DMS153 (cell line): ENCODE data around the gene B3GNT5.
A peak's percentile ranks its signal among the peaks of the same experiment; 100 is the strongest.

Source experiments
- DNase-seq: peaks from one replicate; lab custom pipeline; 2025; lab: John Stamatoyannopoulos, UW

Gene B3GNT5, protein sequence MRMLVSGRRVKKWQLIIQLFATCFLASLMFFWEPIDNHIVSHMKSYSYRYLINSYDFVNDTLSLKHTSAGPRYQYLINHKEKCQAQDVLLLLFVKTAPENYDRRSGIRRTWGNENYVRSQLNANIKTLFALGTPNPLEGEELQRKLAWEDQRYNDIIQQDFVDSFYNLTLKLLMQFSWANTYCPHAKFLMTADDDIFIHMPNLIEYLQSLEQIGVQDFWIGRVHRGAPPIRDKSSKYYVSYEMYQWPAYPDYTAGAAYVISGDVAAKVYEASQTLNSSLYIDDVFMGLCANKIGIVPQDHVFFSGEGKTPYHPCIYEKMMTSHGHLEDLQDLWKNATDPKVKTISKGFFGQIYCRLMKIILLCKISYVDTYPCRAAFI

DNA sequence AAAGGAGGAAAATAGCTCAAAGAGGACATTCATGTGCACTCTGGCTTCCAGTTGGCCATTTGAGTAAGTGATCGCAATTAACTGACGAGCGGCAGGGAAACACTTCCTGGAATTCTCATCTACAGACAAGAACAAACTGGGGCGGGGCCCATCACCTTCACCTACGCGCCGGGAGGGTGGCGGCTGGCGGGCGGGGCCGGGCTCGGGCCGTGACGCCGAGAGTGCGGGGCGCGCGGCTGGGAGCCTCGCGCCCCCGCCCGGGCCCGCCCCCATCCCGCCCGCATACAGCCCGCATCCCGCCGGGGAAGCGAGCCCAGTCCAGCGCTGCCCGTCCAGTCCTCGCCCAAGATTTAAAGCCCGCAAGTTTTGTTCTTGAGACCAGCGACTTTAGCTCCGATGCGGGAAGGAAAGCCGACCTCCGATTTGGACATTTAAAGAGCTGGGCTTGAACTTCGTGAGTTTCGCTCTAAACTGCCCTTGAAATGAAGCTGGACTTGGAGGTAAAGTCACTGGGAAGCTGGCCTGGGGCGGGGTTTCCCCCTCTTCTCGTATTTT lies at the start of gene B3GNT5:
Gene B3GNT5, plus strand, starts transcription at position 281 of the 555 bp plus-strand sequence. CDS start 16,546 bp downstream, outside the sequence.
- peak; percentile 82 for DNase-seq

DNA sequence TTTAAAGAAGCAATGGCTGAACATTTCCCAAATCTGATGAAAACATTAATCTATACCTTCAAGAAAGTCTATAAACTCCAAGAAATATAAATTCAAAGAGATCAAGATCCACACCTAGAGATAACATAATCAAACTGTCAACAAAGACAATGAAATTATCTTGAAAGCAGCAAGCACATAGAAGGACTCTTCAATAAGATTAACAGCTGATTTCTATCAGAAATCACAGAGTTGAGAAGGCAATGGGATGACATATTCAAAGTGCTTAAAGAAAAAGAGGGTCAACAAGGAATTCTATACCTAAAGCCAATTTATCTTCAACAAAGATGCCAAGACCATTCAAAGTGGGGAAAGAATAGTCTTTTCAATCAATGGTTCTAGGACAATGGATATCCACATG lies 49.4 kb upstream of the B3GNT5 start:
- DNase-seq: no peak

DNA sequence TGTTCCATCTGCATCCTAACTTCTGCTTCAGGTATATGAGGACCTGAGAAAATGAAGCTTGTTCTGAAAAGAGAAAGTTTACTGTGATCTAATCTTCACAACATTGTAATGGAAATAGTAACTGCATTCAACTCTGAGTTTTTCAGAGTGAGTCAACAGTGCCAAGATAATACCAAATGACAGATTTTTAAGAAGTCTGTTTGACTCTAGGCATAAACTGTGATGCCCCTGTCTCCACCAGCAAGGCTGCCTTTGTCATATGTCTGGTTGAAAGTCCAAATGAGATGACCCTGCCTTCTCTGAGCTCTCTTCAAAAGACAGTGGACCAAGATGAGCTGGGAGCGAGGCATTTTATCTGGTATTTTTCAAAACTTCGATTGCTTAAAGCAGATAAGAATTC lies 44.8 kb upstream of the B3GNT5 start:
- DNase-seq: no peak

DNA sequence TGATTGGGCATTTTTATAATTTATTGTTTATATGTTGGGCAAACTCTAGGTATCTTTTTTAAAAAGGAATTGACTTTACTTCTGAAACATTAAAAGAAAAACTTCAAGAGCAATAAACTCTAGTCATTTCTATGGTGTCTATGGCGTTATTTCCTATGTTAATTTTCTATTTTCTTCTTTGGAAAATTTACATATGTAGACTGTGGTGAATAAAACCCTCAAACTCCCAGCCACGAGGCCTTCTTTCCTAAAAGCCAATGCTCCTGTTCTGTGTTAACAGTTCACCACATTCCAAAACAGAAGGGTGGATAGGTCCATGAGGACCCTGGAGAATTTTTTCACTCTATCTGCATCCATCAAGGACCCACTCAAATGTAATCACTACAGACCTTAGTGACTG lies 44.3 kb upstream of the B3GNT5 start:
- DNase-seq: no peak

DNA sequence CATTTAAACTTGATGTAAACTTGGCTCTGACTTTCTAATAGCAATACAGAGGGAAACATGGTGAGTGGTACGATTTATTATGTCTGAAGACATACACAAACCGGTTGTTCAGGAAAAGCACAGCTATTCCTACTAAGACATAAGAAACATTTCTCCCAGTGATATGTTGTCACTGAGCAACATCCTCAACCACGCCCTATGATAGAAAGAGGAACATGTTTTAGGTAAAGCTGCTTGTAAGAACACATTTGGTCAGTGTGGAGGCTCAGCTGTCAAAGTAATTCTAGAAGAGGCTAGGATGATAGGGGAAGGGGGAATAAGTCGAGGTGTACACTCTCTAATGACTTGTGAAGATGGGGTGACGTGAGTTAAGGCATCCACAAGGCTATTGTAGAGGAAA lies 42.7 kb upstream of the B3GNT5 start:
- no peak for DNase-seq

DNA sequence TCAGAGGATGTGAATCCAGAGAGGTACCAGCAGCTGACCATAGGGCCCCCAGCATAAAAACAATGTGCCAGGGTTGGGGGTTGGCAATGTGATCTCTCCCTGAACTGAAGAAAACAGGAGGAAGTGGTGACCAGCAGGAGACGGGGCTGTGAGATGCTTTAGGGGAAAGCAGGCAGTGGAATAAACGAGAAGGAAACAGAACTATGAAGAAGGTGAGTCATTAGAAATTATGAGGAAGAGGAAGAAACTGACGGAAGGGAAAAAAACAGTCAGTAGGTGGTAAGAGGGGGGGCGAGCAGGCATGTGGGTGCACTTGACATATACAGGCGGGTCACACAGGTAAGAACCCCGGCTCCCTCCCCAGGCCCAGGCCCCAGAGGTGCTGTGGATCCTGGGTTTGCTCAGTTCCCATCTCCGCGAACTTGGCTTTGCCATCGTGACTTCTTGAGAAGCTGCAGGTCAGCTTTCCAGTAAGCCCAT lies 42.2 kb upstream of the B3GNT5 start:
- no peak for DNase-seq

DNA sequence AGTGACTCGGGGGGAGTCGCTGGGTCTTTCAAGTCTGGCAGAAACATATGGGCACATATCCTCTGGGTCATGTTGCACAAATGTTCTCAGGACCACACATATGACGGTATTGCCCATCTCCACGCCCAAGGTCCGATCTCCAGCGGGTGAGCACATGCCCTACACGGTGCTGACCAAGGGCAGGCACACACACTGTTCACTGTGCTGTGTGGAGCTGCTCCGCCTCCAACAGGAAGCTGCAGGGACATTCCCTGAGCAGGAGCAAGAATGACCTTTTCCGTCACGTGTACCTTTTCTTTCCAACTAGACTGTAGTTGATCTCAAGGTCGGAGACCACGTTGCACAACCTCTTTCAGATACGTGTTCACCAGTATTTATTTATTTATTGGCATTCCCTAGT lies 41.7 kb upstream of the B3GNT5 start:
- DNase-seq: no peak

DNA sequence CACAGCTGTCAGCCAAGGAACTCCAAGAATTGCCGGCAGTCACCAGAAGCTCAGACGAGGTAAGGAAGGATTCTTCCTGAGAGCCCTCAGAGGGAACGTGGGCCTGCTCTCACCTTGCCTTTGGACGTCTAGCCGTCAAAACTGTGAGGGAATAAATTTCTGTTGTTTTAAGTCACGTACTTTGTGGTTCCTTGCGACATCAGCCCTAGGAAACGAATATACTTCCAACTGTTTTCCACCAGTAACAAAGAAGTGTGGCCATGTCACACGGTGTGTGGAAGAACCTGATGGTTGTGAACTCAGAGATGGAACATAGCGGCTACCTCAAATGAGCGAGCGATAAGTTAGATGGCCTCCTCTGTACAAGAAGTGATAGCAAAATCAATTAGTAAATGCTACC lies 41.0 kb upstream of the B3GNT5 start:
- no peak for DNase-seq

DNA sequence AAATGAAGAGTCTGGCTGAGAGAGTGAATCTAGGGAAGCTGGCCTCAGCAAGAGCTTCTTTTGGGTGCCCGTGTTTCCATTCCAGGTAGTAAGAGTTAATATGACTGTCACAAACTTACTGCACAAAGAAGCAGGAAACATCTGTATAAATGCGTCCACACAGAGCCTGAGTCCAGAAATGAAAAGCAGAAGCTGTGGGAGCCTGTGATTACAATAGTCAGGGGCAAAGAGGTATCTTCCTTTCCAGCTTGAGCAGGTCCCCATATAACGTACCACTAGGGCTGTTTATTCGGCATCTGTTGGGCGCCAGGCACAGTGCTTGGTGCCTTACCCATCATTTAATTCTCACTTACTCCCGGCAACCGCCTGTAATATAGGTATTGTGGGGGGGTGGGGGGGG lies 40.5 kb upstream of the B3GNT5 start:
- no peak for DNase-seq

DNA sequence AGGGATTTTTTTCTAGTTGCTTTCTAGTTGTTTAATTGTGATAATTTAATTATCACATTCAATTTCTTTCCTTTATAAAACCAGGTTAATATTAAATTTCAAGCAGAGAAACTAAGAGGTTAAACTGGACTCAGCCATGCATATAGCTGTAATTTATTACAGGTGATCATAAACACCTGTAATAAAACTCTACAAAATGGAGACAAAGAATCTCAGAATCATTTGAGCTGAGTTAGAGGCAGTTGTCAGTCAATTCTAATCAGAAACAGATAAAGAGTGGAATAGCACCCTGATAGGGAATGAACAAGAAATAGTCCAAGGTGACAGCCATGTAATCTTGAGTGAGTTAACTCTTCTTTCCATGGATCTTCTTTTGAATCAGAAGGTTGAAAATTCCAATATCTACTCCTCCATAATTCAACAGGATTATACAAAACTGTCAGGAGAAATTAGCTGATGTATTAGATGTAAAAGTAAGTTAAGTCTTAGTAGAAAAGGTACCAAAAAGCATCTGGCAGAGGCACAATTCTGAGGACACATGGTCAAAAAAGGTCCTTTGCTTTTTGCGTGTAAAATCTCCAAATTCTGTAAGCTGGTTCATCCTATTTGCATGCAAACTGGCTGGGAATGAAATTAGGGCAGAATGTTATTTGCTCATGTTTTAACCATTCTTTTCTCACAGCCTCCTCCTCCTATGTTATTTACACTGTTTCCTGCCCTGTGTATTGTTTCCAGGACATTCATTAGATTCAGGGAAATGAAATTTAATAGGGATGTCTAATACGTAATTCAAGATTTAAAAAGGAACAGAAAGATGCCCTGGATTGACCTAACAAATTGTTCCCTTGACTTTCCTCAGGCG lies 39.4 kb upstream of the B3GNT5 start:
- DNase-seq: peak; percentile 20

DNA sequence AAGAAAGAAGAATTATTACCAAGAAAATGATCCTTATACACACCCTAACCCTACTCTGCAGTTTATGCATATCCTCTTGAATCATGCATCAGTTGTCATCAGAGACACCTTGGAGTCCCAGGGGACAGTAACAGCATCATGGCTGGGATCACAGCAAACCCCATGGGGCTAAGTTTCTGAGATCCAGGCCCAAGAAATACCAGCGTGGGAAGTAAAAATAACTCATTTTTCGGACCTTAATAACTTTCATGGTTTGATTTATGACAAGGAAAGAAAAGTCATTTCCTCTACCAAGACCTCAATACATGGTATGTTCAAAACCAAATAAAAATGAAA lies 38.8 kb upstream of the B3GNT5 start:
- no peak for DNase-seq

DNA sequence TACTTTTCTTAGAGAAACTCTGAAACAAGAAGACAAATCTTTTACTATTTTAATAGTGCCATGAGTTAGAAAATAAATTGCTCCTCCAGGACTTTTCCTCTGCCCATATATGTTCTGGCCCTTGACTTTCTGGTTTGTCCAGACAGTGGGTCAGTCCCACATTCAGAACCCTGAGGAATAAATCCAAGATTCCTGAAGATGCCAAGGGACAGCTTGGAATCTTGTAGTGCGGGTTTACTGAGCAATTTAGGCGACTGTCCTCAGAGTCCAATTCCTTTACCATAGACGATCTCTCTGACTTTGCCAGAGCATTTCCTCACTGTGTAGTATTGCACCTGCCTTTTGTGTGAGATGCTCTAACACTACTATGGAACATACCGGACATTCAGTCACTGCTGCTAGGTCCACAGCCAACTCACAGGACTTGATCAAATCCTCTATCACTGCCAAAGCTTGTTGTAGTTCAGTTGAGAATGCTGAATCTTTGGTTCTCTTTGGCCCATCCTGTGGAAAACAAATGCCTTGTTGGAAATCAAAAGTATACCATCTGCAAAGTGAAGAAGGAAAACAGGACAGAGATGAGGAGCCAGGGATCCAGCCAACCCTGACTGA lies 37.4 kb upstream of the B3GNT5 start:
- DNase-seq: no peak

DNA sequence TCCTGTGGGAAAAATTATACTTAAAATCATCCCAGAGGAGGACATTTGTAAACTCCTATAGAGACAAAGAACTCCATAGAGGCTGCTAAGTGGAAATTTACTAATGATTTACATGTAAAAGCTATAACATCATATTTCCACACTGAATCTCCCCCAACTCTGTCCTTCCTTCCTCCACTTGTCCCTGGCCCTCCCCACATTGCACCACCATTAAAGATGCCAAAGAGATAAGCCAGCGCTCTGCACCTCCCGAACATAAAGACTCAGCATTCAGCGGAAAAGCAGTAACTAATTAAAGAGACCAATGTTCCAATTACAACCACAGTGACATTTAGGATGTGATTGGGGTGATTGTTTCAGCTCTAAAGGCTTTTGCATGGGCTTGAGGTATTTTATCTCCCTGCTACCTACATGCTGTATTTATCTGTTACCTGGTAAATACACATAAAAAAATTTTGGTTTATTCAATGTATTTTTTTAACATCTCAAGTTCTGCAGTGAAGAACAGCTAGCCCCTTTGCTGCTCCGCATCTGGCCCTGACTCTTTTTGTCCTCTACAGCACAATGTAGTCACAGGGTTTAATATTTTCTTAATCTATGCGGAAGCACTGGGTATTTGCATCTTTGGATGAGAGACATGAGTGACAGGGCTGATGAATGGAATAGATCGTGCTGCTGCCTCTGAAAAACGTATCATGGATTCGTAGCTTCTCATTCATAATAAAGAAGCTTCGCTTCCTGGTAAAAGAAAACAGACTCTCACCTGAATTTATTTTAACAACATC lies 35.3 kb upstream of the B3GNT5 start:
- no peak for DNase-seq

DNA sequence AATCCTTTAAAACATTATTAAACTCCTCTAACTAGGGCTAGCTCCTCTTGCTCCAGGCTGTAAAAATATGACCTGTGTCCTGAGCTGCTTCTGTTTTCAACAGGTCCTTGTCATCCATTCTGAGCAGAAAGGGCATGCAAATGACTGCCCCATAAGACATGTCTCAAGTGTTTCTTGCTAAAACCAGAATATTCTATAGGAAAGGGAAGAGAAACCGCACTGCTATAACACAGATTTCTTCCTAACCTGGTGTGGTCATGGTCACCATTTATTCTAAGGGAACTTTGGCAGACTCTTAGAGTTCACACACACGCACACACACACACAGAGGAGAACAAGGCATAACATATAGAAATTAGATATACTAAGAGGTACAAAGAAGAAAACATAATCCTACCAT lies 34.2 kb upstream of the B3GNT5 start:
- no peak for DNase-seq

DNA sequence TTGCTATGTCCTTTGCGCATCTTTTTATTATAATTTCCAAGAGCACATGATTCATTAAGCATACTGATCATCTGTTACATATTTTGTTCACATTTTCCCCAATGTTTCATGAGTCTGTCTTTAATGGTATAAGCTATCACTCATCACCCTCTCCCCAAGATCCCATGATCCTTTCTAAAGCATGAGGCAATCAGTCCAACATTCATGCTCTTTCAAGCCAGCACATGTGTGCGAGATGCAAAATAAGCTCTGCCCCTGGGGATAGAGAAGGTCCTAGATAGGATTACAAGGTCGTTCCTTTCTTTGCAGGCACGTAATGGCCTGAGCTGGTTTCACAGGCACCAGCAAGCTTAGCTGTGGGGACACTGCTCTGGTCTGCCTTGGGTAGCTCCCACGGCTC lies 32.2 kb upstream of the B3GNT5 start:
- DNase-seq: no peak

DNA sequence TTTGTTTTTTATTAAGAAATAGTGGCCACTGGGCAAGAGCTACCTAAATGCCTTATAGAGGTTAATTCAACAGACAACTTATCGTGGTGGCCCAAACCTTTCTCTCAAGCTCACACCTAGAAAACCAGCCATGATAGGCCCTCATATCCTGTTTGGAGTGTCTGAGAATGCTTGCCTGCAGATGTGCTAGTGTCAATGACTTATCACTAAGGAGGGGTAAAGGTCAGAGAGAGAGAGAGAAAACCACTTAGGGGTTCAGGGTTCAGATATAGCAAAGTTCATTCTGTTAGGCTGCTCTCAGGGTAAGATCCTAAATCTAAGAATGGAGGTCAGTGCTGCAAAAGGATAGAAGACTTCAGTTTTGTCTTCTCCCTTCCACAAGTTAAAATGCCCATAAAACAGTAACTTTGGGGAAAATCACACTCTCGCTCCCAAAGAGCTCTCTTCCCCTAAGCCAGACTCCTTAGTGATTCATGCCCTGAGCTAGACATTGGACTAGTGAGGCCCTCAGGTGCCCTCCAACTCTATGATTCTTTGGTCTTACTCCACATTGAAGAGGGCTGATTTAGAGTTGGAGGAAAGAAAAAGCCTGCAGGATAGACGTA lies 30.3 kb upstream of the B3GNT5 start:
- DNase-seq: no peak

DNA sequence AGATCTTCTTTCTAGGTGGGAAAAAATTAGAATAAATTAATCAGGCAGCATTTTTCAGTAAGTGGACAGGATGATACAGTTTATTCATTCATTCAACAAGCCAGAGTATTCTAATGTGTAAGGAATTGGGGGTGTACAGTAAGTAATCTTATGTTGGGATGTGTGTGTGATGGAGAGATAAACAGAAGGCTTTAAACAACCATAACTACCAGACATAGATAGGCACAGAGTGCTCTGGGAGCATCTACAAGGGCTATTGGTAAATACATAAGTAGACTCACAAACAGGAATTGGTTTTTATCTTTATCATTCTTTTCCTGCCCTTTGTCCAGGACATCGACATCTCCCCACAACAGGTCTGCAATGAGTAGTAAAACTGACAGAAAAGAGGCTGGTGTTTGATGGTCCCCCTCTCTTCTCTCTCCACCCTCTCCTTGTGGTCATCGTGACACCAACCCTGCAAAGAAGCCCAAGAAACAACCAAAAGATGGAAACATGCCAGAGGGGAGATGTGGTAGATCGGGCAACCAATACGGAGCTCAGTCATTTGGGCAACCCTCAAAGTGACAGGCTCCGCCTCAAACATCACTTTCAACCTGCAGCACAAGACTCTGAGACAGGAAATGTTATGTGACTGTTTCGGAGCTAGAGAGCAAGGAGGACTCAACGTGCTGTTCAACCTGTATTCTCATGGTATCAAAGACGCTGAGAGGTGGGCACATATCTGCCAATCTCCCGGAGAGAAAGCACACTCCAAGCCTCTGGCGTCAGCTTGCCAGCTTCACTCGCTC lies 28.7 kb upstream of the B3GNT5 start:
- DNase-seq: no peak

DNA sequence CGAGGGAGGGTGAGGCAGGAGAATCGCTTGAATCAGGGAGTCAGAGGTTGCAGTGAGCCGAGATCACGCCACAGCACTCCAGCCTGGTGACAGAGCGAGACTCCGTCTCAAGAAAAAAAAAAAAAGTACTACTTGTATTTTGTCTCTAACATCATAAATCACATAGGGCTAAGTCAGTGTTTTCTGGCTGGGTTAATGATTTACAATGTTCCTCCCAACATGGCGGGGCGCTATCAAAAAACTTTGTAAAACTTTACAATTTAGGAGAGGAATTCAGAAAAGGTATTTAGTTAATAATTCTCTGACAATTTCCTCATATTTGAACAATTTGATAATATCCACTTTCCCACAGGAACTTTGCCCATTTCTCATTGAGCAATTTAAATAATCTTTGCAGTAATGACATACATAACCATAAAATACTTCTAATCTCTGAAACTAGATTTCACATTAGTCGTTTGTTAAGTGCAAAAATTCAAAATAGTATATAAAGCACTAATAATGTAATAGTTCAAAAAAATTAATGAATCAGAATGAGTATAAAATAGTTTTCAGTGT lies 26.6 kb upstream of the B3GNT5 start:
- DNase-seq: no peak

DNA sequence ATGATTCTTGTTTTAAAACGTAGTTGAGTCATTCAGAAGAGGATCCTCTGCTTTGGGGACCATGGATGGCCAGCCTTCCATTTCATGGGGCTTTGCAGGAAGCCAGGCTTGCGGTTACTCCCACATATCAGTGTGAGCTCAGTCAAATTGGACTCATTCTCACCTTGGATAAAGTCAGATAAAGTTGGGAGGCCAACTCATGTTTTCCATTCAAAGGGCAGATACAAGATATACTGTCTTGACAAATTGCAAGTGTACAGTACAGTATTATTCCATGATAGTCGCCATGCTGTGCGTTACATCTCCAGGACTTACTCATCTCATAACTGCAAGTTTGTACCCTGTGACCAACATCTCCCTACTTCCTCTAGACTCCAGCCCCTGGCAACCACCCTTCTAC lies 25.5 kb upstream of the B3GNT5 start:
- DNase-seq: no peak

DNA sequence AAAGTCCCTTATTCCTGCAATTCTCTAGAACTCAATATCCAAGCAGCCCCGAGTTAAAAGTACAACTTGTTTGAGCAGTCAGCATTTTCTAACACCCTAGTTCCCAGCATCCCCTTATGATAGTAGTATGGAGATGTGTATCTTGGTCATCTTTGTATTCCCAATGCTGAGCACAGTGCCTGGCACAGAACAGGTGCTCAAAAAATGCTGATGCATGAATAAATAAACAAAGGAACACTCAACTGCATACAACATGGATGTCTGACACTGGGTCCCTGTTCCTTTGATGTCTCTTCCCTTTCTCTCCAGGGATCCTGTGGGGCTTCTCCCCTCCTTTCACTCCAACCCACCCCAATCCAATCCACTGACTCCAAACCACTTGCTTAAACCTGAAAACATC lies 23.9 kb upstream of the B3GNT5 start:
- no peak for DNase-seq
